NCI-H2107 treated with DMSO at 0.1 percent for 48 hours (cell line): ENCODE measurements around the gene GLRA2.

ENCODE experiments used
- DNase-seq: peaks from one replicate; lab custom pipeline; 2025; ENCODE audit not compliant: unreplicated experiment; lab: John Stamatoyannopoulos, UW

Gene GLRA2

DNA sequence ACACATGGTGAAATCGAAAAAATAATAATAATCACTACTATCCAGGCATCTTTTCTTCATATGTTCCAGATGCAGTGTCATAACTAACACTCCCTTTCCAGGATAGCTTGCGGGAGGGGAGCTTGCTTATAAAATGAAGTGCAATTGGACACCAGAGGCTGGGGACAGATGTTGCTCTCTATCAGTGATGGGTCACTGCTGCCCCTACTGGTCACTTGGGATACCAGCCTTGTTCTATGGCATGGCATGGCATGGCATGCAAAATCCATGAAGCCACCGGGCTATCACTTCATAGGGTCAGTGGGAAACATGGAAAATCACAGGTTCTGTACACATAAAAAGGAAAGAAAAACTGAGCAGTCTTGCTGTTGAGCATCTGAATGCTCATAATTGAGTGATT is 168.1 kb downstream of the GLRA2 start:
- peak; percentile 3 for DNase-seq

DNA sequence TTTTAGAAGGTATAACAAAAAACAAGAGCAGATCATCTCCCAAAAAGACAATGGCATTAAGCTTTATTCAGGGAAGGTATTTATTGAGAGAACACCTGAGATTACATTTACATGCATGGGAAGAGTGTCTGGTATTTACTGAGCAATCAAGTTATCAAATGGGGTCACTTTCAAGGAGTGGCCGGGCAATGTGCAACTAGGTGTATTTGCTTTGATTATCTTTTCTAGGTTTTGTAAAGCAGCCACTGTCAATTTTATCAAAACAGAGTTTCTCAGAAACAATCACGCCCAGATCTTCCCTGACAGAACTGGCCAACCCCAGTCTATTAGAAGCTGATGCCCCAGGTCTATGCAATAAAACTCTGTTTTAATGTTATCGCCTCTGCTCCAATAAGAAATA is 169.5 kb downstream of the GLRA2 start:
- no peak for DNase-seq

DNA sequence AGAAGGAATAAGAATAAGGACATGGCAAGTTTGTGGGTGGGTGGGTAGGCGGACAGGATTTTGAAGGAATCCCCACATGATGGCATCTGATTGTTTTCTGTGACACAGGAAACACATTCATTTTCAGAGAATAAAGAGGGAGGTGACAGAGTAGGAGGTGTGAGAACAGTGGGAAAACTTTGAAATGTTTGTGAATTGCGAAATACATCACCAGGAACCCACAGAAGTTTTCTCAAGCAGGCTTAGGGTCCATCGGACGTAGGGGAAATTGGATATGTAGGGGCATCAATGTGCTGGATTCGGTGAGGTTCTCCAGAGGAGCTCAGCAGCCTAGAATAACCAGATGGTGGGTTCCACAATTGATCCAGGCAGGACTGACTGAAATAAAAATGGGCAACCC is 171.6 kb downstream of the GLRA2 start:
- no peak for DNase-seq

DNA sequence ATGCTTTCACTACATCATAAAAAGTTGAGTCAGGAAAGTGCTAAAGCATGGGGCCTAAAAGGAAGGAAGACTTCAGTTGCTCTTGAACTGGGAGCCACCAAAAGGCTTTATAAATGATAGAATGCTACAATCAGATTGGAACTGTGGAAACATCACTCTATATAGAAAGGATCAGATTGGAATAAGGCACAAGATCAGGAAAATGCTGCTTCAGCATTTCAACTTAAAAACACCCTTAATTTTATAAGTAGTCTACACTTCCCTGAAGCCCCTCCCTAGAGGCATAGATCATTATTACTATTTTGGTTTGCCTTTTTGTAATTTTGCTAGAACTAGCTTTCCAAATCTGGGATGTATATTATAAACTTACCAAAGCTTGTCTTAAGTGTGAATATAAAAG is 172.8 kb downstream of the GLRA2 start:
- DNase-seq, result no peak

- no peak for DNase-seq
Measured at GRCh38 chrX:14712096-14712495, 182.8 kb downstream of the GLRA2 start.

GRCh38 chrX:14717949-14718348 is 188.6 kb downstream of the GLRA2 start:
- DNase-seq, result no peak

DNA sequence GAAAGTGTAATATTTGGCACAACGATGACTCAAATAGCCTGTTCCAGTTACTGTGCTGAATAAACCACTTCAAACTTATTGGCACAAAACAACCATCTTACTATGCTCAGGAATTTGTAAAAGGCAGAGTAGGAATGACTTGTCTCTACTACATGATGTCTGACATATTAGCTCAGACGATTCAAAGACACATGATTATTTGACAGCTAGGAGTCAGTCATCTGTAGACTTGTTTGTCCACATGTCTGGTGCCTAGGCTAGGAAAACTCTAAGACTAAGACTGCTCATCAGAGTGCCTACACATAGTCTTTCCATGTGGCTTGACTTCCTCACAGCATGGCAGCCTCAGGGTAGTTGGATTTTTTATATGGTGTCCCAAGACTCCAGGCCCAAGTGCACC is 189.1 kb downstream of the GLRA2 start:
- DNase-seq, result no peak

GRCh38 chrX:14729058-14729457 is 199.7 kb downstream of the GLRA2 start:
- no peak for DNase-seq

DNA sequence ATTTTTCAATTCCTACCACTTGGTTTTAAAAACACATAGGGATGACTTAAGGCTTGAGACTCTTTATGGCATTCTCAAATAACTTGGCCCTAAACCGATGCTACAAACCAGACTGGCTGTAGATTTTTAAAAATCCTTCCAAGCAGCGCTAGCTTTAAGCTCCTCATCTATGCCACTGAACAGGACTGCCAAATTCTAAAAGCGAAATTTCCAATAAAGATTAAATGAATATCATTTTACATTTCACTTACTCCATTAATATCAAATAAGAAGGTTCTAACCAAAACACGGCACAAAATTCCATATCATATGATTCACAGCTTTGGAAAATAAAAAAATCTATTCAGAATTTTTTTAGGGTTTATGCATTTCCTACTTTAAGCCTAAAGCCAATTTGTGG is 209.3 kb downstream of the GLRA2 start:
- DNase-seq, result no peak

GRCh38 chrX:14753441-14753840 is 224.1 kb downstream of the GLRA2 start:
- no peak for DNase-seq

DNA sequence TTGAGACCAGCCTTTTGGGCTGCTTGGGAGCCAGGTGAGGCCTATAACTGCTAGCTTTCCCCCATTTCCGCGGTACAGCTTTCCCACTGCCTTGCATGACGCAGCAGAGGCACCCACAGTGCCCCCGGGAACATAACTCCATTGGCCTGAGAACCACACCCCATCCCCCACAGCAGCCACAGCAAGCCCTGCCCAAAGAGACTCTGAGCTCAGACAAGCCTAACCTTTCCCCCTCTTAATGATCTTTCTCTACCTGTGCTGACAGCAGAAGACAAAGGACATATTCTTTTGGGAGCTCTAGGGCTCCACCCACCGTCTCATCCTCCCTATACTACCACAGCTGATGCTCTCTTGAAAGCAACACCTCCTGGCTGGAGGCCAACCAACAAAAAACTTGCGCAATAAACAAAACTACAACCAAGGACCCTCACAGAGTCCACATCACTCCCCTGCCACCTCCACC is 228.7 kb downstream of the GLRA2 start:
- no peak for DNase-seq

DNA sequence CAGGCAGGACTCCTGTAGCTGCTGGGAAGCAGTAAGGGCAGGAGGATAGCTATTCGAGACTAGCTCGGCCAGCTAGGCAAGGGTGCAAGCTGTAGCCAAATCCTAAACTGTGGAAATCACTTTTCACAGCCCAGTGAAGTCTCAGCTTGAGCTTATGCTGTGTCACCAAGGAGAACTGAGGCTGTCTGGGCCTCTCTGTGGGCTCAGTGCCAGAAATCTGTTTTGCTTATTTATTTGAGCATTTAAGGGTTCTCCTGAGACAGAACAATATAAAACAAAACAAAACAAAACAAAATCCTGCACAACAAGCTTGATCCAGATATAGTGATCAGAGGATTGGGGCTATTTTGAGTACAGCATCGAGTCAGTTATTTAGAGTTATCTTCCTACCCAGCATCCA is 246.1 kb downstream of the GLRA2 start:
- no peak for DNase-seq

- DNase-seq, result no peak
Measured at GRCh38 chrX:14776901-14777300, 247.6 kb downstream of the GLRA2 start.

DNA sequence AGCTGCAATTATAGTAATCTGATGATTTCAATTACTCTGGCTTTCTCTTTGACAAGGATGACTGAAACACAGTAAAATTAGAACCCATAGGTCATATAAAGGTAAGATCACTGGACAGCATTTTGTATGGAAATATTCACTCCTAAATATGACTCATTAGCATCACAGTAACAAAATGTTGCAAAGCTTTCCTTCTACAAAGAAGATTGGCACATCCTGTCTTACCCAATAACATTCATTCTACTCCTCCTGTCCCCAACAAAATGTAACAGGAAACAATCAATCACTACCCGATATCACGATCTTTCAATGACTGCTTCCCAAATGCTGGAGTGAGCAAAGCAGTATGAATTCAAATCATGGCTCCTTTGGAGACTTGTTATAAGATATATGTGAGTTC is 248.2 kb downstream of the GLRA2 start:
- no peak for DNase-seq

GRCh38 chrX:14779580-14779979 is 250.2 kb downstream of the GLRA2 start:
- no peak for DNase-seq
